ENCODE measurements around the gene ARNT2.

Gene ARNT2

GRCh38 chr15:80419546-80419945 is 15.4 kb downstream of the ARNT2 start:
- H3F3A ChIP-seq (ENCODE audit: insufficient read depth, low read length): no peaks in the 10 kb centered on the region
- no peaks in the 10 kb centered on the region for H3K79me2 ChIP-seq (ENCODE audit: insufficient read depth, low read length)
- no peaks in the 10 kb centered on the region for H3K9me3 ChIP-seq (ENCODE audit: low read length)
- H4K20me1 ChIP-seq (ENCODE audit: insufficient read depth, low read length): no peaks in the 10 kb centered on the region
- TF ChIP-seq CTCF (IDR thresholded peaks at IDR 0.05; ENCODE audit: low read length) (no peak), EZH2 (IDR thresholded peaks at IDR 0.05; ENCODE audit: borderline replicate concordance, low read length) (no peak)
- no peak overlapping the region for H3K9ac ChIP-seq (ENCODE audit: low read length)
- no peaks in the 10 kb centered on the region for H3K4me1 ChIP-seq (ENCODE audit: insufficient read depth, low read length, severe bottlenecking)
- H3K36me3 ChIP-seq (ENCODE audit: insufficient read depth, low read length): no peaks in the 10 kb centered on the region
- H3K27me3 ChIP-seq (ENCODE audit: insufficient read depth, low read length): no peaks in the 10 kb centered on the region
- H3K4me2 ChIP-seq (ENCODE audit: low read length): no peak overlapping the region
- no peaks in the 10 kb centered on the region for H3K9me2 ChIP-seq (ENCODE audit: low read depth, low read length)
- H2AFZ ChIP-seq (ENCODE audit: low read length): no peak overlapping the region
- H3K27ac ChIP-seq (ENCODE audit: low read depth, low read length, poor library complexity, severe bottlenecking): no peak overlapping the region
- H3K4me3 ChIP-seq (ENCODE audit: low read depth, low read length, poor library complexity, severe bottlenecking): no peak overlapping the region

- no peaks in the 10 kb centered on the region for H3K9me3 ChIP-seq (ENCODE audit: low read length)
Observed at GRCh38 chr15:80420658-80421057, 16.5 kb downstream of the ARNT2 start.

GRCh38 chr15:80423215-80423614 is 19.0 kb downstream of the ARNT2 start:
- H3K27me3 ChIP-seq (ENCODE audit: insufficient read depth, low read length): no peaks in the 10 kb centered on the region
- no peak overlapping the region for H2AFZ ChIP-seq (ENCODE audit: low read length)
- no peak overlapping the region for H3K4me2 ChIP-seq (ENCODE audit: low read length)
- no peak overlapping the region for H3K9ac ChIP-seq (ENCODE audit: low read length)
- no peaks in the 10 kb centered on the region for H3K9me2 ChIP-seq (ENCODE audit: low read depth, low read length)
- H3K36me3 ChIP-seq (ENCODE audit: insufficient read depth, low read length): no peaks in the 10 kb centered on the region
- H3K4me3 ChIP-seq (ENCODE audit: low read depth, low read length, poor library complexity, severe bottlenecking): no peak overlapping the region
- H3K79me2 ChIP-seq (ENCODE audit: insufficient read depth, low read length): no peaks in the 10 kb centered on the region
- H4K20me1 ChIP-seq (ENCODE audit: insufficient read depth, low read length): no peaks in the 10 kb centered on the region
- TF ChIP-seq CTCF (IDR thresholded peaks at IDR 0.05; ENCODE audit: low read length): no peak
- TF ChIP-seq EZH2 (IDR thresholded peaks at IDR 0.05; ENCODE audit: borderline replicate concordance, low read length): no peak
- H3K27ac ChIP-seq (ENCODE audit: low read depth, low read length, poor library complexity, severe bottlenecking): no peak overlapping the region
- no peaks in the 10 kb centered on the region for H3F3A ChIP-seq (ENCODE audit: insufficient read depth, low read length)
- H3K4me1 ChIP-seq (ENCODE audit: insufficient read depth, low read length, severe bottlenecking): no peaks in the 10 kb centered on the region
- no peaks in the 10 kb centered on the region for H3K9me3 ChIP-seq (ENCODE audit: low read length)

More at GRCh38 chr15:80420658-80421057, 16.5 kb downstream of the ARNT2 start:
- no peaks in the 10 kb centered on the region for H3K27me3 ChIP-seq (ENCODE audit: insufficient read depth, low read length)
- H2AFZ ChIP-seq (ENCODE audit: low read length): no peak overlapping the region
- H4K20me1 ChIP-seq (ENCODE audit: insufficient read depth, low read length): no peaks in the 10 kb centered on the region
- H3F3A ChIP-seq (ENCODE audit: insufficient read depth, low read length): no peaks in the 10 kb centered on the region
- H3K27ac ChIP-seq (ENCODE audit: low read depth, low read length, poor library complexity, severe bottlenecking): no peak overlapping the region
- no peaks in the 10 kb centered on the region for H3K36me3 ChIP-seq (ENCODE audit: insufficient read depth, low read length)
- no peaks in the 10 kb centered on the region for H3K9me2 ChIP-seq (ENCODE audit: low read depth, low read length)
- no peak overlapping the region for H3K9ac ChIP-seq (ENCODE audit: low read length)
- H3K4me3 ChIP-seq (ENCODE audit: low read depth, low read length, poor library complexity, severe bottlenecking): no peak overlapping the region
- H3K4me1 ChIP-seq (ENCODE audit: insufficient read depth, low read length, severe bottlenecking): no peaks in the 10 kb centered on the region
- no peaks in the 10 kb centered on the region for H3K79me2 ChIP-seq (ENCODE audit: insufficient read depth, low read length)
- TF ChIP-seq EZH2 (IDR thresholded peaks at IDR 0.05; ENCODE audit: borderline replicate concordance, low read length) (no peak), CTCF (IDR thresholded peaks at IDR 0.05; ENCODE audit: low read length) (no peak)
- no peak overlapping the region for H3K4me2 ChIP-seq (ENCODE audit: low read length)

Measured in OCI-LY1 (cell line).